Mononuclear cell (primary cell): ENCODE results near the gene HUNK. TPM values are rescaled to one million over a fixed set of nuclear protein-coding genes. Genes with fewer than 3 reads are reported as not detected.

ENCODE experiments used
- H3K27me3 ChIP-seq: 2 replicates; pipeline ENCODE4 v1.6.0; 2011; ENCODE audit warnings: low read length, control low read depth; ENCODE audit not compliant: insufficient read depth
- H3K4me1 ChIP-seq: 2 replicates; pipeline ENCODE4 v1.5.1; 2011; ENCODE audit warnings: mild to moderate bottlenecking, low read length, control low read depth; ENCODE audit not compliant: insufficient read depth
- H3K4me3 ChIP-seq: 2 replicates; pipeline ENCODE4 v1.5.1; 2011; ENCODE audit warnings: mild to moderate bottlenecking, low read length, moderate library complexity
- H3K9me3 ChIP-seq: 2 replicates; pipeline ENCODE4 v1.5.1; 2011; ENCODE audit warnings: low read depth, mild to moderate bottlenecking, control low read depth, low read length
- total RNA-seq: library from RNA; depleted of rRNA; stranded (reverse); fragments of >200 nt; gene quantifications from one replicate; pipeline ENCODE4 v1.2.3, GENCODE V29; 2012

HUNK gene
- total RNA-seq, 1 donor: 0.10 TPM

DNA sequence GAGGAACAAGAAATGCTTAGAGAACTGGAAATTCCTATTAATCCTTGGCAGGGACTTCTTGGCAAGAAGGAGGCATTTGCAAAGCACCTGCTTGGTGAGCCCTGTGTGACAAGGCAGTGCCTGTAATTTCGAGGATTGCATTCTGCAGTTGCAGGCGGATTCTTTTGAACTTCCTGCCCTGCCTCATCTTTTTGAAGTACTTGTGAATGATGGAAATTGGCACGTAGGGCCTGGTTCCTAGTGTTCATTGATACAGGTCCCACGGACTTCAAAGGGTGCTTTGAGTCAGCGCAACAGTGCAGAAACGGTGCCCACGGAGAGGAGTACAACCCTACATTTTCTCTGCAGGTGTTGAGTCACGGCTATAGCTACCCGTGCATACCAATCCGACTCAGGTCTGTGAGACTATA is 6.4 kb downstream of the HUNK start:
- Histone ChIP-seq H3K4me3 (no peak overlapping the region), H3K4me1 (no peaks in the 10 kb centered on the region), H3K9me3 (no peaks in the 10 kb centered on the region), H3K27me3 (peaks cover 5% of the 10 kb centered on the region)

DNA sequence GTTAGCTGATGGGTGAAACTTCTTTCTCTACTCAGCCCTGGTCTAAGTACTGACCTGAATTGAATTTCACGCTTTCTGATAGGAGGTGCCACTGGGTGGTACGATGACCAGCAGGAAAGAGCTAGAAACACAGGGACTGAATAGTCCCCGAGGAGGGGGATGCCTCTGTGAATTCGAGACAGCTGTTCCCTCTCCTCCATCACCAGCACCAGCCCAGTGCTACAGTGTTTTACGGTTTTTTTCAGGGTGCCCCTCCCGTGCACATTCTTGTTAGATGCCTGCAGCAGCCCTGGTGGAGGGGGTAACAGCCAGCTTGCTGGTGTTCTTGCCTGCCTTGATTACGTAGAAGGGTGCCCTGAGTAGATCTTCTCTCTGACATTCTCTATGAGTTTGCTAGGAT is 7.1 kb downstream of the HUNK start:
- H3K27me3 ChIP-seq: no peaks in the 10 kb centered on the region

DNA sequence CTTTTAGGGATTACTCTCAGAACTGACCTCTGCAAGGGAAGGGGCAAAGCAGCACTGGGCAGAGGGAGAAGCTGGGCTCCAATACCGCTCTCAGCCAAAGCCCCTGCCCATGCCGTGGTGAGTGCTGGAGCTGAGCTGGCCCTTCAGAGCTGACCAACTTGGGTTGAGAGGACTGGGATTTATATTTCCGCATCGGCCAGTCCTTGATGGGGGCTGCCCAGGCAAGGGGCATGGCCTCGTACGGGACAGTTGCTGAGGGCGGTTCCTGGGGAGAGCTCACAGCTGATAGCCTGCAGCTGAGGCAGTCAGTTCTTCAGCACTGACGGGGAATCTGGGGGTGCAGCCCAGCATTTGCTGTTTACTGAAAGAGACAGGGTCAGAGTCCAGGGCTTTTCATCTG is 8.0 kb downstream of the HUNK start:
- Histone ChIP-seq H3K4me3 (no peak overlapping the region), H3K9me3 (no peaks in the 10 kb centered on the region), H3K27me3 (no peaks in the 10 kb centered on the region), H3K4me1 (no peaks in the 10 kb centered on the region)

More for the DNA sequence above, 7.1 kb downstream of the HUNK start:
- Histone ChIP-seq H3K4me3 (no peak overlapping the region), H3K4me1 (no peaks in the 10 kb centered on the region), H3K9me3 (no peaks in the 10 kb centered on the region)

DNA sequence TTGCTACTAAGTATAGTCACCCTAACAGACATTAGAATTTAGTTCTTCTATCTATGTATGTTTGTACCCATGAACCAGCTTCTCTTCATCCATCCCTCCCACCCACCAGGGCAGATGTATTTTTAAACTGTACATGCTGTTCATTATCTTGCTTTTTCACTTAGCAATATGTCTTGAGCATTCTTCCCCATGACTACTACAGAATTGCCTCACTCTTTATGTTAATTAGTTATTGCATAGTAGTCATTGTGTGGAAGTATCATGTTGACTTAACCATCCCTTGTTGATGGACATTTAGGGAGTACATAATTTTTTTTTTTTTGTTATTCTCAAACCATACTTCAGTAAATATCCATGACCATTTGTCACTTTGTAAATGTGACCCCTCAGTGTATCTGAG is 9.9 kb downstream of the HUNK start:
- H3K27me3 ChIP-seq: no peaks in the 10 kb centered on the region
- H3K4me1 ChIP-seq: no peaks in the 10 kb centered on the region
- H3K4me3 ChIP-seq: no peak overlapping the region
- H3K9me3 ChIP-seq: no peaks in the 10 kb centered on the region

DNA sequence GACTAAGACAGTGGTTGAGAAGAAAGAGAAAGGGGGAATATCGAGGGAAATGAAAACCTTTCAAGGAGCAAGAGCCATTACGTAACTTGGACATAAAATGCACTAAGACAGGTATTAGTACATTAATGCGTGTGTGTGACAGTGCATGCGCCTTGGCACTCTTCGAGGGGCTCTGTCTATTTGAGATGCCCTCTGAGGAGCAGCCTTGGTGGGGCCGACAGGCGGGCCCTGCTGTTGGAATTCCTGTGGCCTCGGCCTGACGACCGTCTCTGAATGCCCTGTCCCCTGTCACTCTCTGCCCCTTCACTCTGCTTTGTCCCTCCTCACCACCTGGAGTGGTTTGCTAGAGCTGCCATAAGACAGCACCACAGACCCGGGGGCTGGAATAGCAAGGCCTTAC is 12.3 kb downstream of the HUNK start:
- no peaks in the 10 kb centered on the region for H3K27me3 ChIP-seq
- H3K4me3 ChIP-seq: no peak overlapping the region
- H3K4me1 ChIP-seq: no peaks in the 10 kb centered on the region
- no peaks in the 10 kb centered on the region for H3K9me3 ChIP-seq

DNA sequence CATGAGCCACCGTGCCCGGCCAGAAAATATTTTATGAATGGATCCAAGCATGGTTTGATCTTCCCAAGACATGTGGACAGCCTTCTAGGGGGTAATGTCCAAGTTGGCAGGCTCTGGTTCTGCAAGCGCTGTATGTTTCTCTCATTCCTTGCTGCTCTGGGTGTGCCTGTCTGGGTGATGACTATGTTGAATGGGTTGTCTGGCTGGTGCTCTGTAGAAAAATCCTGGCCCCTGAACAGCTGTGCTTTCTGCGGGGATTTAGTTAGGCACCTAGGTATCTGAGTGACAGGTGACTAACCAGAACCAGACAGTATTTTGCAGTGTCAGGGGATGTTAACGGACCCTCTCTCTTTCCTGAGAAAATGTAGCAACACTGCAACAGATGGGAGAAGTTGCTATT is 14.1 kb downstream of the HUNK start:
- H3K27me3 ChIP-seq: no peaks in the 10 kb centered on the region
- no peaks in the 10 kb centered on the region for H3K9me3 ChIP-seq
- H3K4me3 ChIP-seq: no peak overlapping the region
- no peaks in the 10 kb centered on the region for H3K4me1 ChIP-seq

DNA sequence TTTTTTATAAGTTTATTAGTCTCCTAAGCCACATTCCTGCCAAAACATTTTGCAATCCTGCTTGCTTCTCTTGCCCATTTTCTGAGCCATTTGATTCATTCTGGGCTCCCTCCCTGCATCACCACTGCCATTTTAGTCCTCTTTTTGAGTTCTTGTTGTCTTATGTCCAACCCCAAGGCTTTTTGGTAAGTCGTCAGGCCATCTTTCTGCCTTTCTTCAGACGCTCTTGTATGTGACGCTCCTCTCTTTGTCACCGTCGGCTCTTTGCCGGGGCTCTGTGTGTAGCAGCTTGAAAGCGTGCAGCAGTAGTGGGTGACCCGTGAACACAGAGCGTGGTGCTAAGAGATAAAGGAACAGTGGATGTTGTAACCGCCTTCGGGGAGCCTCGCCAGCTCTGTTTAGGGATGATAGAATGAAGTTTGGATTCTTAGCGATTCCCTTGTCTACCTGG is 14.6 kb downstream of the HUNK start:
- H3K27me3 ChIP-seq: no peaks in the 10 kb centered on the region
- H3K9me3 ChIP-seq: no peaks in the 10 kb centered on the region
- H3K4me3 ChIP-seq: no peak overlapping the region
- H3K4me1 ChIP-seq: no peaks in the 10 kb centered on the region

DNA sequence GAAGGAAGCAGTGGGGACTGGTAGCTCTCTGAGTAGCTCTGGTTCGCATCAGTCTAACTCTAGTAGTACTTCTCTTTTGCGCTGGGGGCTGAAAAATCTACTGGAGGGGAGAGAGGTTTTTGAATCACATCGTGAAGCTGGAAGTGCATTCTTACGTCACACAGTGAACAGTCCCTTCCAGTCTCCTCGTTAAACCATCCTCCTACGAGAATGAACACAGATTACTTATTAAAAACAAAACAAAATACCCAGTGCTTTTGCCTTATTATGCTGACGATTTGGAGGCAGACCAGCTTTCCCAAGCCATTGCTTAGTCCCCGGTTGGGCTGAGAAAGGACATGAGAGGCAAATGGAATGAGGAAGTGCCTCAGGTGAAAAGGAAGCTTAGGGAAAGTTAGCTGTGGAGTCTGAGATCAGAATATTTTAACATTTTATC is 16.1 kb downstream of the HUNK start:
- H3K4me3 ChIP-seq: no peak overlapping the region
- no peaks in the 10 kb centered on the region for H3K27me3 ChIP-seq
- H3K4me1 ChIP-seq: no peaks in the 10 kb centered on the region

DNA sequence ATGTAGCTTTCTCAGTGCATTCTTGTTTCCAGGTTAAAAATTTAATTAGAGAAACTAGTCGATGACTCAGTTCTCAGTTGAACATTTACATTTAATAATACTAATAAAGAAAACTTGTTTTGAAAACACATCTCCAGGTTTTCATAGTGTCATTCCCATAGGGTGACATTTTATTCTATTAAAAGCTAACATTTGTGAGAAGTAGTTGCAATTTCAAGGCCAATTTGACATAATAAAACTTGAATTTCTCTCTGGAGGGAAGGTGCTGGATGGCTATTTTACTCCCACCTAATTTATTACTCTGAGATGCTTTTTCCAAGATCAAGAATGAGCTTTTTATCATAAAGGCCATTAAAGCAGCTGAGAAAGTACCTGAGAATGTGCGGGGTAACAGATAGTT is 16.6 kb downstream of the HUNK start:
- Histone ChIP-seq H3K4me3 (no peak overlapping the region), H3K27me3 (no peaks in the 10 kb centered on the region), H3K9me3 (no peaks in the 10 kb centered on the region), H3K4me1 (no peaks in the 10 kb centered on the region)

More for the DNA sequence above, 16.1 kb downstream of the HUNK start:
- H3K9me3 ChIP-seq: no peaks in the 10 kb centered on the region

DNA sequence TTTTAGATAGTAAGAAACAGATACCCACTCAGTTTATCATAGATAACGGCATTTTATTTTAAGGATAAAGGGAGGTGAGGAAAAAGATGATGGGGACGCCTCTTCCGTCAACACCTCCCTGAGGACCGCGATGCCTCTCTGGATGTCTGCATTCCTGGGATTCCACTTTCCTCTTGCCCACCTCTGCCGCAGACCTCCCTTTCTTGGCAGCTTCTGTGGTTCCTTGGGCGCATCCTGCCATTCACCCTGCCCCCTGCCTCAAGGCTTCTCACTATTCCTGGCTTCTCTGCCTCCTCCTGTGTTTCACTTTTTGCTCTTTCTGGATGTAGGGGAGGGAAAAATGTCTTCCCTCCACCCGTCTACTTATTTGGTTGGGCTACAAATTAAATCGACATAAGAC is 19.9 kb downstream of the HUNK start:
- Histone ChIP-seq H3K4me1 (no peaks in the 10 kb centered on the region), H3K4me3 (no peak overlapping the region), H3K27me3 (no peaks in the 10 kb centered on the region), H3K9me3 (no peaks in the 10 kb centered on the region)

DNA sequence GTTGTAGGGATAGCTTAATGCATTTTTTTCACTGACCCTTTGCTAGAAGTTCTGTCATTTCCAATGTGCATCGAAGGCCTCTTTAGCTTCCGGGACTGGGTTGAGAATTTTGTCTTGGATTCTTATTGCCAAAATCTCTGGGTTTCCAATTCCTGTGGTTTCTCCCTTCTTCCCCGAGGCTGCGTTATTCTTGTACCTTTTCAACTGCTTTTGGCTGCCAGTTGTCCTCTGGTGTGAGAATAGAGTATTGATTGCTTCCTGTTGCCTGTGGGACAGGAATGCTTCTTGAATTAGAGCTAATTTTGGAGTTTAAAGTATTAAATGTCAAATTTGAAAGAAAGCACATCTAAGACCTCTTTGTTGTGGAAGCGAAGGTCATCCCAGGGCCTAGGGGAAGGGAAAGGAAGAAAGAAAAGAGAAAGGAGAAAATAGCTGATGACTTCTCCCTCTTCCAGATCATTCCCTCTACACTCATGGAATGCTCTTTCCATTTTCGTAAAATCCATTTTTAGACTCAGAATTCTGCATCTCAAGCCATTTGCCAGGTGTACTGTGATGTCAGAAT is 21.1 kb downstream of the HUNK start:
- H3K4me3 ChIP-seq: no peak overlapping the region
- H3K4me1 ChIP-seq: no peaks in the 10 kb centered on the region
- no peaks in the 10 kb centered on the region for H3K27me3 ChIP-seq
- no peaks in the 10 kb centered on the region for H3K9me3 ChIP-seq

DNA sequence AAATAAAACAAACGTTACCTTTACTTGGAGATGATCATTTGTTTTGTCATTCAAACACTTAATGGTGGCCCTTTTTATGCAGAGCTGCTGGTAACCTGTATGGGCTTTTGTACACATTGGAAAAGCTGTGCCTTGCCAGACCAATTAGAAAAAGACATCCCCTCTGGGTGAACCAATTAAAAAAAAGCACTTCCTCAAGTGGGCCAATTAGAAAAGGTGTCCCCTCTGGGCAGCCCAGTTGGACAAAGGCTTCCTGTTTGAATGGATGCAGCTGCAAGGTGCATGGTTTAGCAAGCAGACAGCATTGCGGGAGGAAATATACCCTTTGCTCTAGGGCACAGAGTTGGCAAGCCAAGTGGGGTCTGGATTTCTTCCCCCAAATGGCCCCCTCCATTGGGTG is 21.6 kb downstream of the HUNK start:
- H3K27me3 ChIP-seq: no peaks in the 10 kb centered on the region
- no peaks in the 10 kb centered on the region for H3K4me1 ChIP-seq
- no peaks in the 10 kb centered on the region for H3K9me3 ChIP-seq
- no peak overlapping the region for H3K4me3 ChIP-seq

DNA sequence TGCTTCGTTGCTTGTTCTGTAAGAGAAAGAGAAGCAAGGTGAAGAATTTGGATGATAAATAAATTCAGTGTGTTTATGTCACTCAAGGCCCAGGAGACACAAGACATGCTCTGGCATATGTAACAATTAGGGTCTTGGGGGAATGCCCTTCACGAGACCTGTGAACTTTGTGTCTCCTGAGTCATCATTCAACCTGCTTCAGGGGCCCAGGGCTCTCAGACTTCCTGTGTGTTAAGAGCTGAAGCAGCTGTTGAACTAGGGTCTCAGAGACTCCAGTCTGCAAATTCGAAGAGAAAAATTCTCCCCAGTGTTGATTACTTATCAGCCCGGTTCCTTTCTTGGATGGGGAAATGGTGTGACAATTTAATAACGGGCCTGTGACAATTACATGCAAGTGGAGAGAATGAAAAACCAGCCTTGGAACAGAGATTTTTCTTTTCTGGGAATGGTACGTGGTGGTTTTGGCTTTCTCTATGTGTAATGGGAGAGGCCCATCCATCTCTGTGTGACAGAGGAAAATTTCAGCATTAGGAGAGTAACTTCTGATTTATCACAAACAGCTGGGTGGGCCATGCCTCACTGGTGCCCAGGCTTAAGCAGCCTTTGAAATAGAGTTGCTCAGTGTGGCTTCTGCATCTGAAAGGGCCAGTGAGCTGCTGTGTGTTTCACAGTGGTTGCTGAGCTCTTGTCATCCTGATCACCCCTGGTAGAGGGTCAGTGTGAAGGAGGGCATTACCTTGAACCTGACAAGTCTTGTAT is 22.4 kb downstream of the HUNK start:
- Histone ChIP-seq H3K4me3 (no peak overlapping the region), H3K9me3 (no peaks in the 10 kb centered on the region), H3K27me3 (no peaks in the 10 kb centered on the region), H3K4me1 (no peaks in the 10 kb centered on the region)

DNA sequence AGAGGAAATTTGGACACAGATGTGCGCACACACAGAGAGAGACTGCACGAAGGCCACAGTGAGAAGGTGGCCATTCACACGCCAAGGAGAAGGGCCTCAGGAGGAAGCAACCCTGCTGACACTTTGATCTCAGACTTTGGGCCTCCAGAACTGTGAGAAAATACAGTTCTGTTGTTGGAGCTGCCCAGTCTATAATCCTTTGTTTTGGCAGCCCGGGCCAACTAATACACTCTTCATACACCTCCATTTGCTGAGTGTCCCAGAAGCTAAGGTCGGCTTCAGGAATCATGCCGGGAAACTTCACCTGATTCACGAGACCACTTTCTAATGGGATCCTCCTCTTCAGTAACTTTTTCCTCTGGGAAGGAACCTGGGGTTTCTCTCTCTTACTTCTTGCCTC is 23.2 kb downstream of the HUNK start:
- no peaks in the 10 kb centered on the region for H3K4me1 ChIP-seq
- H3K9me3 ChIP-seq: no peaks in the 10 kb centered on the region
- H3K27me3 ChIP-seq: no peaks in the 10 kb centered on the region
- no peak overlapping the region for H3K4me3 ChIP-seq

DNA sequence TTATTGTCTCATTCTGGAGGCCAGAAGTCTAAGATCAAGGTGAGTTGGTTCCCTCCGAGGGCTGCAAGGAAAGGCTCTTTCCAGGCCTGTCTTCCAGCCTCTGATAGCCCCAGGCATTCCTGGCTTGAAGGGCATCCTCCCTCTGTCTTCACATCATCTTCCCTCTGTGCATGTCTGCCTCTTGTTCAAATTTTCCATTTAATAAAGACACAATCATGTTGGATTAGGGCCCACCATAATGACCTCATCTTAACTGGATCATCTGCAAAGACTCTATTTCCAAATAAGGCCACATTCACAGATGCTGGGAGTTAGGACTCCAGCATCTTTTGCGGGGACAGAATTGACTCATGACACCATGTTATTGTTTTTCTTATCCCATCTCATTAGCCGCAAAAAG is 24.5 kb downstream of the HUNK start:
- Histone ChIP-seq H3K4me3 (no peak overlapping the region), H3K27me3 (no peaks in the 10 kb centered on the region), H3K9me3 (no peaks in the 10 kb centered on the region), H3K4me1 (no peaks in the 10 kb centered on the region)
